H1 (cell line): ENCODE measurements around the gene UBB. TPM values are rescaled to one million over a fixed set of nuclear protein-coding genes. Genes with fewer than 3 reads are reported as not detected.

ENCODE experiments used
- TAF1 ChIP-seq: IDR thresholded peaks from 2 replicates; pipeline ENCODE4 v1.6.1; 2011; ENCODE audit warnings: mild to moderate bottlenecking, low read depth, low read length
- polyA plus RNA-seq, 7 experiments: library from polyadenylated mRNA; depleted of rRNA in 3 of 7; stranded (reverse) in 5 of 7; unstranded in 2 of 7; fragments of >200 nt in 5 of 7; fragments of 200-250 nt in 2 of 7; gene quantifications; 1 replicate in 5 of 7; 2 replicates in 1 of 7; 4 replicates in 1 of 7; pipeline versions ENCODE4 v1.2.1 to v1.2.3, GENCODE V29; 2011 to 2013; ENCODE audit warnings: missing spikeins in 2 of 7, mixed read lengths in 2 of 7
- total RNA-seq: library from RNA; stranded (reverse); fragmentation: NEBNext Ultra II Directional; extraction: Animal tissue kit (Norgen Biotek cat#: 25700); gene quantifications from 2 replicates; pipeline ENCODE4 v1.2.1, GENCODE V29; 2021

Gene UBB
- total and polyA plus RNA-seq, 2 of the 8 experiments (the other 6 are each of a cell fraction or from before 2014, with no cell fraction given), result 1,597 to 1,605 TPM

GRCh38 chr17:16338391-16338790, 42.5 kb upstream of the UBB start (continued):
- TF ChIP-seq TAF1, result no peak
